HepG2 (cell line): Measurements from ENCODE around the gene NPBWR2. TPM values are rescaled to one million over a fixed set of nuclear protein-coding genes. Genes with fewer than 3 reads are reported as not detected.

Experiments
- KLF9 ChIP-seq: IDR thresholded peaks from 2 replicates; pipeline ENCODE4 v1.6.1; 2016; ENCODE audit warnings: low read depth
- NFE2L1 ChIP-seq: sonication (generic); formaldehyde crosslinking; IDR thresholded peaks from 2 replicates; pipeline ENCODE4 v1.4.0; 2020; ENCODE audit warnings: missing genetic modification reagents, mild to moderate bottlenecking, borderline replicate concordance
- RFX1 ChIP-seq: fragments of 450-650 bp; IDR thresholded peaks from 2 replicates; pipeline ENCODE4 v1.6.1; 2017
- SMAD9 ChIP-seq: sonication (generic); formaldehyde crosslinking; IDR thresholded peaks from 2 replicates; pipeline ENCODE4 v1.5.1; 2020; ENCODE audit warnings: mild to moderate bottlenecking, missing genetic modification reagents
- SMC3 ChIP-seq: IDR thresholded peaks from 2 replicates; pipeline ENCODE4 v1.6.1; 2011; ENCODE audit warnings: low read length, improper control_type of control experiment
- SOX6 ChIP-seq, 2 experiments: fragments of 450-650 bp in 1 of 2; sonication (generic) in 1 of 2; formaldehyde crosslinking in 1 of 2; IDR thresholded peaks; 2 replicates each; pipeline versions ENCODE4 v1.4.0 to v1.6.1; 2017 to 2020; ENCODE audit warnings: antibody characterized with exemption in 1 of 2, mild to moderate bottlenecking in 1 of 2, missing genetic modification reagents in 1 of 2
- XBP1 ChIP-seq: sonication (generic); formaldehyde crosslinking; IDR thresholded peaks from 2 replicates; pipeline ENCODE4 v1.5.0; 2020; ENCODE audit warnings: missing genetic modification reagents
- ZBTB21 ChIP-seq: sonication (generic); formaldehyde crosslinking; IDR thresholded peaks from 2 replicates; pipeline ENCODE4 v1.4.0; 2020; ENCODE audit warnings: missing genetic modification reagents
- ZFAT ChIP-seq: sonication (generic); formaldehyde crosslinking; conservative IDR thresholded peaks from 2 replicates; pipeline ENCODE4 v1.8.1; 2023; ENCODE audit warnings: missing genetic modification reagents, inconsistent platforms
- ZFP36L1 ChIP-seq: sonication (generic); formaldehyde crosslinking; IDR thresholded peaks from 2 replicates; pipeline ENCODE4 v1.8.0; 2022; ENCODE audit warnings: mild to moderate bottlenecking, missing genetic modification reagents, moderate library complexity
- ZNF83 ChIP-seq: sonication (generic); formaldehyde crosslinking; IDR thresholded peaks from 2 replicates; pipeline ENCODE4 v1.4.0; 2020; ENCODE audit warnings: missing genetic modification reagents, mild to moderate bottlenecking, borderline replicate concordance
- polyA plus RNA-seq, 8 experiments: library from polyadenylated mRNA; depleted of rRNA in 3 of 8; stranded (reverse) in 7 of 8; unstranded in 1 of 8; fragments of >200 nt; fragmentation: Illumina TruSeq in 4 of 8; extraction: Trizol in 4 of 8; gene quantifications; 2 replicates each; pipeline versions ENCODE4 v1.2.1 to v1.2.3, GENCODE V29; 2011 to 2016; ENCODE audit warnings: low read depth in 4 of 8, missing spikeins in 1 of 8, mixed read lengths in 1 of 8; ENCODE audit not compliant: insufficient read depth in 1 of 8
- total RNA-seq, 5 experiments: library from RNA; depleted of rRNA; stranded (reverse); fragments of >200 nt; fragmentation: Illumina TruSeq; extraction: Trizol; gene quantifications; 2 replicates each; pipeline ENCODE4 v1.2.3, GENCODE V29; 2016; ENCODE audit warnings: low read depth in 1 of 5
- TF ChIP-seq, protein P1 (sequence below): sonication (generic); formaldehyde crosslinking; IDR thresholded peaks from 2 replicates; pipeline ENCODE4 v1.5.0; 2020; ENCODE audit warnings: missing genetic modification reagents
- TF ChIP-seq, protein P2 (sequence below): sonication (generic); formaldehyde crosslinking; IDR thresholded peaks from 2 replicates; pipeline ENCODE4 v1.4.0; 2020; ENCODE audit warnings: mild to moderate bottlenecking, missing genetic modification reagents

The NPBWR2 gene
- total and polyA plus RNA-seq, 2 of the 13 experiments (the other 11 are each of a cell fraction or from before 2014, with no cell fraction given) = not detected

DNA sequence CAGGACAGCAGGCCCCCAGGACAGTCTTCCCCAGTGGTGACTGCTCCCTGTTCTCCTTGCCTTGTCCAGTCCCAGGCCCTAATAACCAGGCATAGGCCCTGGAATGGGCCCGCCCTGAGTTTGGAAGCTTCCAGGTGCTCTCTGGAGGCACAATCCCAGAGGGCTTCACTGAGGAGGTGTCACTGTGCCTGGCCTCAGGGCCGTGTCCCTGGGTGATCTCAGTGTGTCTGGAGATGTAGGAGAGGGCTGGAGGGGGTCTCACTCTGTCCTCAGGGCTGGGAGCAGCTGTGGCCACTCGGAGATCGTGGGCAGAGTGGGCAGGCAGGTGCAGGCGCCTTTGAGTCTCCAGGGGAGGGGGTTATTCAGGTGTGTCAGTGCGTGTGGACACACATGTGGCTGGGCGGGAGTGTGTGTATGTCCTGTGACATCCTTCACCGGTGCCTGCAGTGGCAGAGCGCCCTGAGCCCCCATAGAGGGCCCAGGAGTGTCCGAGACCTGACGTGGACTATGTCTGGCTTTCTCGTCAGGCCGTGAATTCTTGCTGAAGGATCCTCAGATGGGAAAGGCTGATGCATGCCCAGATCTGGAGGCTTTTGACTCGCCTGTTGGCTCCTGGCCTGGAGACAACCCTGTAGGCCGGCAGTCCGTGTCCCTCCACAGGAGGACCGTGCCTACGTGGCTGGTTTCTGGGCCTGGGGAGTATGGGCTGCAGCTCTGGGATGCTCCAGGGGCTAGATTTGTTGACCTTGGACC, 5.5 kb upstream of the NPBWR2 start (continued):
- TF ChIP-seq SMAD9 (CRISPR knock-in tag) (no peak), SOX6 (IDR thresholded peaks at IDR 0.05) (no peak), SOX6 (CRISPR knock-in tag; IDR thresholded peaks at IDR 0.05) (no peak), ZFAT (CRISPR knock-in tag) (no peak), NFE2L1 (no peak), ZNF83 (CRISPR knock-in tag) (no peak), ZBTB21 (no peak), XBP1 (no peak), KLF9 (no peak), SMC3 (no peak), ZFP36L1 (no peak), RFX1 (no peak)
- TF ChIP-seq, protein P1, sequence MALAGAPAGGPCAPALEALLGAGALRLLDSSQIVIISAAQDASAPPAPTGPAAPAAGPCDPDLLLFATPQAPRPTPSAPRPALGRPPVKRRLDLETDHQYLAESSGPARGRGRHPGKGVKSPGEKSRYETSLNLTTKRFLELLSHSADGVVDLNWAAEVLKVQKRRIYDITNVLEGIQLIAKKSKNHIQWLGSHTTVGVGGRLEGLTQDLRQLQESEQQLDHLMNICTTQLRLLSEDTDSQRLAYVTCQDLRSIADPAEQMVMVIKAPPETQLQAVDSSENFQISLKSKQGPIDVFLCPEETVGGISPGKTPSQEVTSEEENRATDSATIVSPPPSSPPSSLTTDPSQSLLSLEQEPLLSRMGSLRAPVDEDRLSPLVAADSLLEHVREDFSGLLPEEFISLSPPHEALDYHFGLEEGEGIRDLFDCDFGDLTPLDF (CRISPR knock-in tag) = no peak
- TF ChIP-seq, protein P2, sequence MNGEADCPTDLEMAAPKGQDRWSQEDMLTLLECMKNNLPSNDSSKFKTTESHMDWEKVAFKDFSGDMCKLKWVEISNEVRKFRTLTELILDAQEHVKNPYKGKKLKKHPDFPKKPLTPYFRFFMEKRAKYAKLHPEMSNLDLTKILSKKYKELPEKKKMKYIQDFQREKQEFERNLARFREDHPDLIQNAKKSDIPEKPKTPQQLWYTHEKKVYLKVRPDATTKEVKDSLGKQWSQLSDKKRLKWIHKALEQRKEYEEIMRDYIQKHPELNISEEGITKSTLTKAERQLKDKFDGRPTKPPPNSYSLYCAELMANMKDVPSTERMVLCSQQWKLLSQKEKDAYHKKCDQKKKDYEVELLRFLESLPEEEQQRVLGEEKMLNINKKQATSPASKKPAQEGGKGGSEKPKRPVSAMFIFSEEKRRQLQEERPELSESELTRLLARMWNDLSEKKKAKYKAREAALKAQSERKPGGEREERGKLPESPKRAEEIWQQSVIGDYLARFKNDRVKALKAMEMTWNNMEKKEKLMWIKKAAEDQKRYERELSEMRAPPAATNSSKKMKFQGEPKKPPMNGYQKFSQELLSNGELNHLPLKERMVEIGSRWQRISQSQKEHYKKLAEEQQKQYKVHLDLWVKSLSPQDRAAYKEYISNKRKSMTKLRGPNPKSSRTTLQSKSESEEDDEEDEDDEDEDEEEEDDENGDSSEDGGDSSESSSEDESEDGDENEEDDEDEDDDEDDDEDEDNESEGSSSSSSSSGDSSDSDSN (CRISPR knock-in tag) = no peak
- TF ChIP-seq, all 625 proteins: peak for 5
